GM19035 (cell line): ENCODE data around the gene ANO6.
"Not testable (repeated sequence)": the region's sequence is repeated elsewhere in the genome, so short reads cannot be mapped to it uniquely, and the experiment has no call there.

Experiments
- ATAC-seq: cut with Tn5 transposase; IDR thresholded peaks from one replicate; pipeline ENCODE4 v1.9.1; 2021; ENCODE audit not compliant: unreplicated experiment

The ANO6 gene

DNA sequence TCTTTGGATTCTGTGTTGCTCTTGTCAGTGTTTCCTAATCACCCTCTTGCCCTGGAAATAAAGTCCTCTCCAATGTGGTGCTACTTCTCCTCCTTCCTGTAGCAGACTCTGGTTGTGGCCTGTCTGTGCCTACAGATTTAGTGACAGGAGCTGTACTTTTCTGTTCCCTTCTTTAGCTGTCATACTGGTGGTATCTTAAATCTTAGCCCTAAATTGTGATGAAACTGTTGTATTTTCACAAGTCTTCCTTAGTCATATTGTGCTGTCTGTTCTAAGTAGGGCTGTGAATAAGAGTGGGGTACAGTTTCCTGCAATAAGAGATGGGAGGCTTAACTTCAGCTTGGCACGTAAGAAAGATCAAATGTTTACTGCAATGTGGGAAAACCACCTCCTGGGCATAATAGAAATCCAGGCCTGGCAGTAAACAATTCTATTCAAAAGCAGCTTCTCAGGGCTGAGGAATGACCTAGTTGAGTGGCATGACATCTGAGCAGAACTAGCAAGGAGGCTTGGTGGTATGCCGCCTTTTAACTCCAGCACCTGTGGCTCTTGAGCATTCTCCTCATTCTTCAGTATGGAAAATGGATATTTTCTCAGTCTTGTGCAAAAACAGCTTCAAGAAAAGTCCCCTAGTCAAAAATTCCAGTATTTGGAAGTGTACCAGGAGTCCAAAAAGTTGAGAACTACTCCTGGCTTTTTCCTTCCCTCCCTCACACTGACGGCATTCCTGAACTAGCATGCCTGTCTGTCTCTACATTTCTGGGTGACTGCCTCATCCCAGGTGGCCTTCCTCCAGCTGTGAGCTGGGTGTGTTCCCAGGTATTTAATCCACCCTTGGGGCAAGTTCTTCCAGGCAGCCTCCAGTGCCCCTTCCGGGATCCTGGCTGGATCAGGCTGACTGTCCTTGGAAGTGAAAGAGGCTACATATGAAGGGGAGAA lies 19.5 kb downstream of the ANO6 start:
- no peak for ATAC-seq

- not testable (repeated sequence) for ATAC-seq
These were observed 20.5 kb downstream of the ANO6 start for GRCh38 chr12:45236383-45236782.

DNA sequence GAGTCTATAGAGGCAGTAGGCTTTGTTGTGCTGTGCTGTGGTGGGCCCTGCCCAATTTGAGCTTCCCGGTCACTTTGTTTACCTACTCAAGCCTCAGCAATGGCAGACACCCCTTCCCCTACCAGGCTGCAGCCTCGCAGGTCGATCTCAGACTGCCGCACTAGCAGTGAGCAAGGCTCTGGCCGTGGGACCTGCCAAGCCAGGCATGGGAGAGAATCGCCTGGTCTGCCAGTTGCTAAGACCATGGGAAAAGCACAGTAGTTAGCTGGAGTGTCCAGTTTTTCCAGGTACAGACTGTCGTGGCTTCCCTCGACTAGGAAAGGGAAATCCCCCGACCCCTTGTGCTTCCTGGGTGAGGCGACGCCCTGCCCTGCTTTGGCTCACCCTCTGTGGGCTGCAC lies 26.3 kb downstream of the ANO6 start:
- no peak for ATAC-seq

- ATAC-seq: no peak
These were observed 28.1 kb downstream of the ANO6 start for GRCh38 chr12:45243963-45244362.

GRCh38 chr12:45244561-45245343 lies 28.9 kb downstream of the ANO6 start:
- peak; percentile 74 for ATAC-seq

DNA sequence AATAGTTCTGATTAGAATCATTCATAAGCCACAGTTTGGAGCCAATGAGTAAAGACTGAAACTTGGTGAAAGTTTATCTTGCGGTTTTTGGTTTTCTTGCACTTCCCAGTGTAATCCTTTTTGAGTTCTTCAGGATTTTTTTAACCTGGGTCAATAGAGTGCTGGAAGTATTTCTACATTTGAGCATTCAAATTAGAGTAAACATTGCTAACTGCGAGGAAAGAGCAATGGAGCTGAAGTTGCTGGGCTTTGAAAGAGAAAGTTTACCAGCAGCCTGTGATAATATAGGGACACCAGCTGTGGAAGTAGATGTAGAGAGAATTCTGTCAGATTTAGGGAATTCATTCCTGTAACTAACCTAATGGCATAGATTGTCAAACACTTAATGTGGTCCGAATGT lies 30.3 kb downstream of the ANO6 start:
- ATAC-seq: no peak

DNA sequence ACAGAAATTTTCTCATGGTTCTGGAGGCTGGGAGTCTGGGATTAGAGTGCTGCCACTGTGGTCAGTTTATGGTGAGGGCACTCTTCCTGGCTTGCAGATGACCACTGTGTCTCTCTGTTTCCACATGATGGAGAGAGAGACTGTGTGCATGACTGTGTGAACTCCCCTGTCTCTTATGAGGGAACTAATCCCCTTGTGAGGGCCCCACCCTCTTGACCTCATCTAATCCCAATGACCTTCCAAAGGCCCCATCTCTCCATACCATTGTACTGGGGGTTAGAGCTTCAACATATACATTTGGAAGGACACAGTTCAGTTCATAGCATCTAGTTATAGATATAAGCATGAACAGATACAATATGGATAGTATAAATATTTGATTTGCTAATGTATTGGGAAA lies 31.7 kb downstream of the ANO6 start:
- no peak for ATAC-seq

DNA sequence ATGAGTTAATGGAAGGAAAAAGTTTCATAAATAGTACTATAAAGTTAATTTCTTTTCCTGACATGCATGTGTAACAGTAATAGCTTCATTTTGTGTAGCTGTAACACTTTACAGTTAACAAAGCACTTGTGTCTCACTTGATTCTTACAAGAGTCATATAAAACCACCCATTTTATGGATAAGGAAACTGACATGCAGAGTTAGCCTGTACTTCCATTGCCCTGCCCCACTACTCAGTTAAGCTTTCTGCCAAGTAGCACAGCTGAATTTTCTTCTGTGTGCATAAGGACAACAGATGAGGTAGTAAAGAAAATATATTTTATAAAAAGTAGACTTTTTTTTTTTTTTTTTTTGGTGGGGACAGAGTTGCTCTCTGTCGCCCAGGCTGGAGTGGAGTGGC lies 32.2 kb downstream of the ANO6 start:
- no peak for ATAC-seq

DNA sequence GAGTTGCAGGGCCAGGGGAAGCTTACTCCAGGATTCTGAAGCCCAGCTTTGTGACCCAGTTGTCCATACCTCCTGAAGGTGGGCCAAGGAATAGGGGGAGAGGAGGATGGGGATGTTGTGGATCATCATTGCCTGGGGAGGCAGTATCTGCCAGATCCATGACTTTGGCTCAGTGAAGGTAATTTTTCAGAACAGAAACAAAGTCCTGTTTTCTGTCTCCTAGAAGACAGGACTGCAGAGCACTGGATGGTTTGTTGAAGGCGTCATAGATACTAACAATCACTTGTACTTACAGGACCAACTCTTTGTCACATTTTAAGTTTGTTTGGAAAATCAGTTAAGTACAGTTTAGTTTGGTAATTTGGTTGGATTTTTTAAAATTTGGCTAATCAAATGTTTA lies 38.4 kb downstream of the ANO6 start:
- no peak for ATAC-seq

GRCh38 chr12:45256721-45257120 lies 40.8 kb downstream of the ANO6 start:
- no peak for ATAC-seq

- peak; percentile 78 for ATAC-seq
These were observed 41.5 kb downstream of the ANO6 start for GRCh38 chr12:45257185-45257930.

- no peak for ATAC-seq
These were observed 43.8 kb downstream of the ANO6 start for GRCh38 chr12:45259675-45260074.

DNA sequence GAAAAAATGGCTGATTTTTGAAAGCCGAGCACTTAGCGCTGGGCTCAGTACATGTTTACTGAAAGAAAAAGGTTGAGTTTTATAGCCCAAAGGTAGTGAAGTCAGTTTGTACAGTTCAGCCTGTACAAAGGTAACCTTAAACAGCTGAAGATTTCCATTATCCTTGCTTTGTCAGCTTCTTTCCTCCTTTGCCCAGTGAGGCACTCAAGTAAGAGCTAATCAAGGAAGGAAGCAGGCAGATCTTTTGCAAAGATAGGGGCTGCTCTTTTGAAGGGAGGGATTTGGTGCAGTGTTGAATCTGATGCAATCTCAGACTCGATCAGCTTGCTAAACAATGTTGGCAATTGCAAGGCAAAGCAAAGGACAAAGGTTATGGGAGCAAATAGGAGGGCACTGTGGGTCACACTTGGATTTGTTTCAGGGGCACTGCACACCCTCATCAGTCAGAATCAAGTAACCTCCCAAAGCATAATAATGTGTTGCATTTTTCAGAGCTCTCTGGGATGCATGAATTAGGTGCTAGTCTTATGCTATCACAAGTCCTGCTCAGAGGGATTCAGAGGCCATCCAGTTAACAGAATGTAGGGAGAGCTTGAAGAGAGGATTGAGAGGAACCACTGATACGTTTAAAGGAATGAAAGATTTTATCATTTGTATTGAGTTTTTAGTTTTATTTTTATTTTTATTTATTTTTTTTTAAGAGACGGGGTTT lies 44.4 kb downstream of the ANO6 start:
- no peak for ATAC-seq

DNA sequence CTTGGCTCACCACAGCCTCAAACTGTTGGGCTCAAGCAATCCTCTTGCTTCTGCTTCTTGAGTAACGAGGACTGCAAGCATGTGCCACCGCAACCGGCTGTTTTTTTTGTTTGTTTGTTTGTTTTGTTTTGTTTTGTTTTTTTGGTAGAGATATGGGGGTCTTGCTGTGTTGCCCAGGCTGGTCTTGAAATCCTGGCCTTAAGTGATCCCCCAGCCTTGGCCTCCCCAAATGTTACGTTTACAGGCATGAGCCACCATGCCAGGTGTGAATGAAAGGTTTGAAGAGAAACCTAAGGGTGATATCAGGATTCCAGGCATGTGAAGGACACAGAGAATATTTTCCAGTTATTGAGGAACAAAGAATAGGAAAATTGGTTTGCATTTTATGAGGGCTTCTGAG lies 45.0 kb downstream of the ANO6 start:
- ATAC-seq: no peak

DNA sequence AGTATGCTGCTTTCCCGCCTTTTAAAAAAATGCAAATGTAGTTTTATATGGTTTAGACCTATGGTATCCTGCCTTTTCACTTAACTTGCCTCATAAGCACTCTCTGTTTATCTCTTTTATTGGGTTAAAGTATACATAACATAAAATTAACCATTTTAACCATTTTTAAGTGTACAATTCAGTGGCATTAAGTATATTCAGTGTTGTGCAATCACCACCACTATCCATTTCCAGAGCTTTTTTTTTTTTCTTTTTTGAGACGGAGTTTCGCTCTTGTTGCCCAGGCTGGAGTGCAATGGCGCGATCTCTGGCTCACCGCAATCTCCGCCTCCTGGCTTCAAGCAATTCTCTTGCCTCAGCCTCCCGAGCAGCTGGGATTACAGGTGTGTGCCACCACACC lies 46.3 kb downstream of the ANO6 start:
- not testable (repeated sequence) for ATAC-seq

DNA sequence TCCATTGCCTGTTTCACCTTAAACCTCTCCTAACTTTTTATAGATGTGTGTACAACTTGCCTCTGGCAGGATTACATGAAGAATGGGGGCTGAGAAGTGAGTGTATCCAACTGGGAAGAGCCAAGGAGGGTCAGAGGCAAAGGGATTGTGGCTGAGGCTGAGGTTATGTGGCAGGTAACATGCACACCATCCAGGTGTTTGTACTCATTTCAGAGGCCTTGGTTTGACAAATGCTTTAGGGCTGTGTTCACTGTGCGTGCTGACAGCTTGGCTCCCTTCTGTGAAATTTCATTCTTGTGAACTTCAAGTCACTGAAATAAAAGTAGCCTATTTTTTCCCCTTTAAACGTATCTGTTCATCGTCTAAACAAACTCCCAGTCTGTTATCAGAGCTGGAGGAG lies 47.7 kb downstream of the ANO6 start:
- ATAC-seq: no peak

DNA sequence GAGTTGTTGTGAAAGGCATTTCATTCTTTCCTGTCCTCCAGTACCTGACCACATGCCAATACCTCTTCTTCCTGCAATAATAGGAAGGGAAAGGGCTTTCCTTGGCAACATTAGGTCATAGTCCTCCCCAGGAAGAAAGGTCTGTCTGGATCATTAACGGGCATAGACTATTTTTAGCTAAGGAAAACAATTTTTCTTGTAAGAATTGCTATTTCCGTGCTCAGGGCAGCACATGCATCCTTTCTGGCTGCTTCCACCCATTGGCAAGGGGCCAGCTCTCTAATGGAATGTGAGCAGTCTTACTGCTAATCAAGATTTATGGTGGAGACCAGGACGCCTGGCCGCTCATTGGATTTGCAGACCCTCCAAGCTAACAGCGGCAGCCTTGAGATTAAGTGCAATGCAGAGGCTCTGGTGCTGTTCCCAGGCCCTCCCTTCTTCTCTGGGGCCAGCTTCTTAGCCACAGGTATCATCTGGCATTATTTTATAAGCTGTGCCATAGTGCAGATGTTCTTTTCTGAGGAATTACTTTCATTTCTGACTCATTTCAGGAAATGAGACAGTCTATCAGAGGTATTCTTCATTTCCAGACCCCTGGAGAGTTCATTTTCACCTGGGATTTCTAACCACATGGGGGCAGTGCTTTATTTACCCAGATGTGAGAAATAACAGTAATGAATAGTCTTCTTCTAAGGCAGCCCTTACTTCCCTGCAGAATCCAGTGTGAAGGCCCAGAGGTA lies 52.9 kb downstream of the ANO6 start:
- ATAC-seq: no peak

DNA sequence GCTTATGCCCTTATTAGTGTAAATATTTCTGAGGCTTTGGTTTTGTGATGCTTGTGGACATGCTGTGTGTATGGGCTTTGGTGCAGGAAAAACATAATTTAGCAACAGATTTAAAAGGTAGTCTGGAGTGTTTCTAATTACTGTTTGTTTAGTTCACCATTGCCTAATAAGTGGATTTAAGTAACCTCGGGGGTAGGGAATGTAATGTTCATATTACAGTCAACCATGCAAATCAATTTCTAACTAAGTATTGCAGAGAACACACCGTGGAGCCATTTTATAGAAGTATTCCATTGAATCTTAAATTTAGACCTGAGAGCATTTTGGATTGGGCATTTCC lies 53.5 kb downstream of the ANO6 start:
- no peak for ATAC-seq

- ATAC-seq: no peak
These were observed 55.1 kb downstream of the ANO6 start for GRCh38 chr12:45270951-45271350.

DNA sequence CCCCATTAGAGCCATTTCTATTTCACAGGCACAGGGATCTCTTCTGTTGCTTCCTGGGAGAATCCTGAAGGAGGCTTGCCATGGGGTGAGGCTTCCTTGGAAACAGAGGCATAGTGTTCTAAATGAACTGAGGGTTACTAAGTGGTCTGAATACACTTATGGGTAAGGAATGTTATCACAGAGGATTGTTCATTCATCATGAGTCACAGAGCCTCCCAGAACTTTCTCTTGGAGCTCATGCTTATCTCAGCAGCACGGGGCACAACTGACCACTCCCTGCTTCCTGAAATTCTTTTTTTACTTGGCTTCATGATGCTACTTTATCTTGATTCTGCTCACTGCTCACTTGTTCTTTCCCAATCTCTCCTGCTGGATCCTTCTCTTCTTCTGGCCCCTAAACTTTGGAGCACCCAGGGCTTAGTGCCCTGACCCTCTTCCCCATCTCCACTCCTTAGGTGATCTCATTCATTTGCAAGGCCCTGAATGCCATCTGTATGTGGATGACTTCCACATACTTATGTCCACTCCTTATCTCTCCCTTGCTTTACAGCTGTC lies 57.9 kb downstream of the ANO6 start:
- no peak for ATAC-seq
